Stimulated activated CD4-positive, alpha-beta T cell treated with anti-CD3 and anti-CD28 coated beads, Interleukin-4, amount 100 ng/mL, for 4 hours (primary cell): ENCODE results near the gene GTSF1L.
"Not testable (repeated sequence)": the region's sequence is repeated elsewhere in the genome, so short reads cannot be mapped to it uniquely, and the experiment has no call there.

ENCODE experiments used
- DNase-seq, 2 experiments: peaks; one replicate each; pipeline ENCODE4 v3.0.0-alpha.2; 2020

Gene GTSF1L

DNA sequence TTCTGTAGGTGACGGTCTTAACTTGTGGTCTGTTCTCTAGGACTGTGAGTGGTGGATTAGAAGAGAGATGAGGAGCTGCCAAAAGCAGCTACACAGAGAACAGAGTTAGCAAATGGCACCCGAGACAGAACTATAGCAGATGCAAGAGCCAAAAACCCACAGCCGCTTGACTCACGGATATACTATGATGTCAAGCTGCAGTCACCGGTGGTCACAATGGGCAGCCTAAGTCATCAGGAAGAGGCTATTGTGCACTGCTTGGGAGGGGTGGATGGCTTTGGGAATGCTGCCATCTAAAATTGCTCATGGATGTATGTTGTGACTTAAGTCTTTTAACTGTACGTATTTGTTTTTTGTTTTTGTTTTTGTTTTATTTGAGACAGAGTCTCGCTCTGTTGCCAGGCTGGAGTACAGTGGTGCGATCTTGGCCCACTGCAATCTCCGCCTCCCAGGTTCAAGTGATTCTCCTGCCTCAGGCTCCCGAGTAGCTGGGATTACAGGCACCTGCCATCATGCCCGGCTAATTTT lies at the start of gene GTSF1L:
Gene GTSF1L, minus strand, starts transcription at position 192 of the 528 bp plus-strand sequence. CDS start 308 bp downstream, outside the sequence.
- no peak for DNase-seq

DNA sequence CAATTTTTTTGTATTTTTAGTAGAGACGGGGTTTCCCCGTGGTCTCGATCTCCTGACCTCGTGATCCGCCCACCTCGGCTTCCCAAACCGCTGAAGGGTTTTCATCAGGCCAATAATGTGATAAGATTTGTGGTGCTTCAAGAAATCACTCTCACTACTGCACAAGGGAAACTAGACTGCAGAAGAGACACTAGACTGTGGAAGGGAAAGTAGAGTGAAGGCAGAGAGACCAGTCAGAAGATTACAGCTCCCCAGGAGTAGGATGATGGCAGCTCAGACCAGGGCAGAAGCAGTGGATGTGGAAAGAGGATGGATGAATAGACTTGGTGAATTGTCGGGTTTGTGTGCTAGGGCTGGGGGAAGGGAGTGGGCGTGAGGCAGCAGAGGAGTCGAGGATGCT lies 48.0 kb upstream of the GTSF1L start:
- no peak for DNase-seq

DNA sequence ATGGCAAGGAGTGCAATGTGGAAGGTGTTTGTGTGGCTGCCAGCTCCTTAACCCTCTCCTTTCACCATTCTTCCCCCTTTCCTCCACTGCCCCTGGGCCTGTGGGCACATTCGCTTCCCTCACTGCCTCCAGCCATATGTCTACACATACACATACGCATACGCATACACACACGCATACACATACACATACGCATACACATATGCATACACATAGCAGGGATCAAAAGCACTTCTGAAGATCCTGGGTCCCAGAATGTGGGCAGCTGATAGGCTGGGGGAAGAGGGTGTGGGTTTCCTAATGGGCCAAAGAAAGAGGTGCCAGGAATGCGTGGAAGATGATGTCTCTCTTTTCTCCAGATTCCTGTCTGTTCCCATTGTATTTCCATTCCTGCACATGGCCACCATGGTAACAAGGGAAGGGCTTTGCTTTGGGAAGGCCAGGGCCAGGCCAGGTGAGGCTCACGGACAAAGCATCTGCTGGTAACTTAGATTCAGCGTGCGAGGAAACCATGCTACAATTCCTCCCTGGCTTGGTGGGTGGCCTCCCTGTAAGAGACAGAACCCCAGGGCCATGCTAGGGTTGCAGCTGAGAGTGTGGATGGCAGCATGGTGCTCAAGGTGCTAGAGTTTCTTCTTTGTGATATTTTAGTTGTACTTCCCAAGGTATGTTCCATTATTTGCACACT lies 44.8 kb upstream of the GTSF1L start:
- no peak for DNase-seq

DNA sequence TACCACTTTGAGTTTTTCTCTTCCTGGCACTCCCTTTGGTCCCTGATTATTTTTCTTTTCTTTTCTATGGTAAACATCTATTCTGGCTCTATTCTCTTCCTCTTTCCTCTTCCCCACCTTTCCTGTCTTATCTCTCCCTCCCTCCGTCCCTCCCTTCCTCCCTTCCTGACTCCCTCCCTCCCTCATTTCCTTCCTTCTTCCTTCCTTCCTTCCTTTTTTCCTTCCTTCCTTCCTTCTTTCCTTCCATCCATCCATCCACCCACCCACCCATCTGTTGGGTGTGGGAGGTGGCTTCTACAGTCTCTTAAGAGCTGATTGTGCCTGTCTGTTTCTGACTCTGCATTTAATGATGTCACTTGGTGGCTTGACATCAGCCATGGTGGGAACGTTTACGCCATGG lies 43.5 kb upstream of the GTSF1L start:
- DNase-seq, result no peak

DNA sequence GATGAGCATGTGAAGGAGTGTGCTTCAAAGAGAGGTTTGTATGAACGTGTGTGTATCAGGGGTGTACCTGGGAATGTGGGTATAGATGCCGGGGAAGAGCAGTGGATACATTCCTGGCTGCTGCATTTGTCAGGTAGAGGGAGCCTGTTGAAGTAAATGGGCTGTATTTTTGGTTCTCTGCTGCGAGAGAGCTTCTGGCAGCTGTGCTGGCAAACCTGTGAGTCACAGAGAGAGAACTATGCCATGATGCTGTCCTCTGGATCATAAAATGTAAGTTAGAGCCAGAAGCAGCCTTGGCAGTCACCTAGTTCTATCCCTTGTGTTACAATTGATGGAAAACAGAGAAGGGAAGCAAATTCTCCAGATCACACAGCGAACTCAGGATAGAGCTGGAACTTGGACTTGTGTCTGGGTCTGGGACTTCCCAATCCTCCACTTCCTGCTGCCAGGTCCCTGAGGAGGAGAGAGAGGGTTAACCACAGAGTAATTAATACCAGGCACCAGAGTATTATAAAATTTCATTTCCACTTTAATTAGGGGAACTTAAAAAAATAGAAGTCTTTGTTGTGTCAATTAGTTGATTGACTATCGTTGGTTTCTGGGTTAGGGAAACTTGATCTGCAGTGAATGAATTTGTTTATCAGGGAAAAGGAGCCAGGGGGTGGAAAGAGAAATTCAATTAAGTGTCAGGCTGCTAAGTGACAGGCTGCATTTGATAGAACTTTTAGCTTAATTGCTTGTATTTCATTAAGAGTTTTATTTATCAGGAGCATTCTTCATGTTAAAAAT lies 41.1 kb upstream of the GTSF1L start:
- no peak for DNase-seq

DNA sequence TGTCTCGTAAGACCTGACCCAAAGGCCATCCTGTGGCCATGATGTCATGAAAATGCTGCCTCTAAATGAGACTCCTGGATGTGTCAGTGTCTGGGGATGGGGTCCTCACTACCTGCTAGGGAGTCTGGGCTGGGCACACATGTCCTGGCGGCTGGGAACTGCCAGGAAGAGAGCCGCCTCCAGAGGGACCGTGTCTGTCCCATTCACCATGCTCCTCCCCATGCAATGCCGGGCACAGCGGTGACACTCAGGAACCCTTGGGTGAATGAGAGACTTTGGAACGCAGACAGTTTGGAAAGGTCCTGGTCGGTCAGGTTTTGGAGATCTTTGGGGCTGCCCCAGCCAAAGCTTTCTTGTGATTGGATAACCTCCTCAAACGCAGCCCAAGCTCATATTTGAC lies 40.1 kb upstream of the GTSF1L start:
- no peak for DNase-seq

DNA sequence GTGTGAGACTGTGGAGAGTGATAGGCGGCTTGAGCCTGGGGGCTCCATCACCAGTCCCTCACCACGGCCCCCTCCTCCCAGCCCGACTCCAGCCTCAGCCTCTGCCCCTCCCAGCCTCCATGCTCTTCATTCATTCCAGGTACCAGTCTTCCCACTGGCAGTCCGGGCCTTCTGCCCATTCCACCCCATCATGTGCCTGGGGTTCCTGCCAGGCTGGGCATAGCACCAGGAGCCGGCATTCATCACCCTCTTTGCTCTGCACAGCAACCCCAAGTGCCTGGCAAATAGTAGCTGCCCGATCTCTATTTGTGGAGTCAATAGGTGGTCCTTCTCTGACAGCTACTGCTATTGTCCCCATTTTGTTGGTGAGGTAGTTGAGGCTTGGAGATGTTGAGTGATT lies 39.6 kb upstream of the GTSF1L start:
- no peak for DNase-seq

DNA sequence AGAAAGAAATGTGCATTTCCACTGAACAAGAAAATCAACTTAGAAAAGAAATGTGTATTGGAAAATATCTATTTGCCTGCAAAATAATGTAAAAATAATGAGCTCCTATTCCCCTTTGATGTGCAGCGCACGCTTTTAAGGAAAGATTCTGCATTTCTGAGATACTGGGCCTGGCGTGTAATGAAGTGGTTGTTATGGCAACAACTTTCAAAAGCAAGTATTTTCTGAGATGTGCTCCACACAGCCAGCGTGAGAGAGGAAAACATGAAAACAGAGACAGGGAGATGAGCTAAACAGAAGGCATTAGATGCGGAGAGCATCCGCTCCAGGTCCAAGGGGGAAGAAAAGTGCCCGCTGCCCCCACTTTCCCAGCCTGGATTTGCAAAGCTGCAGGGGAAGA lies 39.1 kb upstream of the GTSF1L start:
- no peak for DNase-seq

DNA sequence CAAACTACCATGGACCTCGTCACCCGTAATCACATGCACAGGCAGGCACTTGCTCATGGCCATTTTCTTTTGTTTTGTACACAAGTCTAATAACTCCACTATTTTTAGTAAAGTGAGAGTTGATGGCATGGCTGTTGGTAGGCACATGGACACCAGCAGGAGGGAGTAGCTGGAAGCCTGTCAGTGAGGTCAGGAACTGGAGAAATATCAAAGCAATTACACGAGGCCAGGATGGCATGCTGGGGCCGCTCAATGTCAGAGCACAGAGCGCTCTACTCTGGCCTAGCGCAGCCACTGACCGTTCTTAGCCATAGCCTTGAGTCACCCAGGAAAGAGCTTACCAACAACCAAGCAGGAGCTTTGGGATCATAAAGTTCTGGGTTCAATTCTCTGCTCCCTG lies 36.1 kb upstream of the GTSF1L start:
- DNase-seq, result no peak

DNA sequence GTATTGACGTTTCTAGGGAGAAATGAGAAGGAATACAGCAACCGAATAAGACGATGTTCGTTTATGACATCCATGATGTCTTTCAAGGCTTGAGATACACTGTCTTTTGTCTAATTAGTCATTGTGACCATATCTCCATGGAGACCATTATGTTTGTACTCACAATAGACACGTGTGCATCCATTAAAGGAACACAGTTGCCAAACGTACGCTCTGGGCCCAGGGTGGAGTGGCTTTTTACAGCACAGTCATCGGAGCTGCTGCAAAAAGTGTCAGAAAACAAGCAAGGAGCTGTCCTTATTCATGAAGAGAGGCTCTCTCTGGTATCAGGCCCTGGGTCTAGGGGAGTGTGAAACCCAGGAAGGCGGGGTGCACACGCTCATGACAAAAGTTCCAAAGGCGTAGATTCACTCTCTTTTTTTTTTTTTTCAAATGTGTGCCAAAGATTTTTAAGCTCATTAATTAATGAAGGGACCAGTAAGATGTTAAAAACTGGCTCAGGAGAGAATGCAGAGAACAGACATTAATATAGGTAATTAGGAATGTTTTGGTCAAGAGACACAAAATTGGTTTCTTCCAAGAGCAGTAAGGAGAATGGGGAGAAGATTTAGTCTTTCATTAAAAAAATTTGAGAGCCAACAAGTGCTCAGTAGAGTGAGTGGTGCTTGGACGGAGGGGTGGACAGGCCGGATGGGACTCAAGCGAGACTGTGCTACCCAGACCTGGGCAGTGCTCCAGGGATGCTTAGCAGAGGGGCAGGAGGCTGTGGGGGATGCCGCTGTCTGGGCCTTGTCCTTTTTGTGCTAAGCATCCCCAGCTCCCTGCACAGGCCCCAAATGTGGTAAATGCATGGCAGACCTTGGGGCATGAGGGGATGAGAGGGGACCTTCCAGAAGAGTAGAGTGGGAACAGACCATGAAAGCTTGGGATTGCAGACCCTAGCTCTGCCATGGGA lies 34.9 kb upstream of the GTSF1L start:
- DNase-seq, result no peak

DNA sequence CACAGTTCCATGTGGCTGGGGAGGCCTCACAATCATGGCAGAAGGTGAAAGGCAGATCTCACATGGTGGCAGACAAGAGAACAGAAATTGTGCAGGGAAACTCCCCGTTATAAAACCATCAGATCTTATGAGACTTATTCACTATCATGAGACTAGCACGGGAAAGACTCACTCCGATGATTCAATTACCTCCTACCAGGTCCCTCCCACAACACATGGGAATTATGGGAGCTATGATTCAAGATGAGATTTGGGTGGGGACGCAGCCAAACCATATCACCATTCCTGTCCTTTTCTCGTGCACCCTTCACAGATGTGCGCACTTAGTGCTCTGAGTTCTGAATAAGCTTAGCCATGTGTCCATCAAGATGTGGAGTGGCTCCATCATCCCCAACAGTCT lies 31.1 kb upstream of the GTSF1L start:
- DNase-seq, result not testable (repeated sequence)

DNA sequence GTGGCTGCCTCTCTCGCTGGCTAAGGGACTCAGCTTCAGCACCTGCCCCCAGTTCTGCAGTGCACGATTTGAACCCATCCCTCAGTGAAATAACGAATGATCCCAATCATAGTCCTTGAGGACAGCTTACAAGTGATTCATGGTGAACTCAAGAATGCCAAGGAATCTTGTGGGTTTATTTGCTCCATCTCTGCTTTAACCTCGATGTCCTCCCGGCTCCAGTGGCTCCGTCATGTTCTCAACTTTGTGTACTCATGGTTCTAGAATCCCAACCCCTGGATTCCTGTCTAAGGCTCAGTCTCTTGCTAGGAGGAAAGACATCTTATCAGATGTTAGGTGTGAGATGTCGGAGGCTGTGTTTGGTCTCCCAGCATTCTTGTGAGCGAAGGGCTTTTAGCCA lies 29.0 kb upstream of the GTSF1L start:
- DNase-seq, result no peak

DNA sequence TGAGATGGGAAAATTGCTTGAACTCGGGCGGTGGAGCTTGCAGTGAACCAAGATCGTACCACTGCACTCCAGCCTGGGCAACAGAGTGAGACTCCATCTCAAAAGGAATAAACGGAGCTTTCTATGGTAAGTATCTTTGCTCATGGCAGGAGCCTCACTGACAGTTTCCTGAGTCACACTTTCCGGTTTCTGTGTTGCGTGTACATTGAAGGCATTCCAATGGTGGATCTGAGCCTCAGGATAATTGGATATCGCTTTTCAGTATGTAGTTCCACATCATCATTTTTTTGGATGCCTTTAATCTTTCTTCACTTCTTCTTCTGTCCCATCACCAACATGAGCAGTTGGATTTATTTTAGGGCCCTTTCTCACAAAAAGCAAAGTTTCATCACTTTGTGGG lies 28.6 kb upstream of the GTSF1L start:
- no peak for DNase-seq

DNA sequence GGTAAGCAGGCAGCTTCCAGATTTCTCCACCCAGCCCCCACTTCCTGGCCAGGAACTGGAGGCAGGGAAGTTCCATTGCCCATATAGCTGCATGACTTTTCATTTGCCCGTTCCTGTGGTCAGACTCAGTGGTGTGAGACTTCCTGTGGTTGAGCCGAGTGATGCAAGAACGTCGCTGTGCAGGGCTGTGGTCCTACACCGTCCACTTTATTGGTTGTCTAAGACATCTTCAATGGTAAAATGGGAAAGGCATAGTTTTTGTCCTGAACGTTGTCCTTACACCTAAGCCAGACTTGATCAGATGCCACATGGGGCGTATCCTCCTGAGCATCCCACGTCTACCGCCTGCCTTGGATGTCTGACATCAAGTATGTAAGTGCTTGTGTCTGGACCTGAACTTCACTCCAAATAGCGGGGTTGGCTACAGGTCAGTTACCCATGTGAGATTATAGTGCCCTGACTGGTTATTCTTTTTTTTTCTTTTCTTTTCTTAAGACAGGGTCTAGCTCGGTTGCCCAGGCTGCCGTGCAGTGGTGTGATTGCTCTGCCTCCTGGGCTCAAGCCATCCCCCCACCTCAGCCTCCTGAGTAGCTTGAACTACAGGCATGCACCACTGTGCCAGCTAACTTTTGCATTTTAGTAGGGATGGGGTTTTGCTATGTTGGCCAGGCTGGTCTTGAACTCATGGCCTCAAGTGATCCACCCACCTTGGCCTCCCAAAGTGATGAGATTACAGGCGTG lies 25.9 kb upstream of the GTSF1L start:
- no peak for DNase-seq

DNA sequence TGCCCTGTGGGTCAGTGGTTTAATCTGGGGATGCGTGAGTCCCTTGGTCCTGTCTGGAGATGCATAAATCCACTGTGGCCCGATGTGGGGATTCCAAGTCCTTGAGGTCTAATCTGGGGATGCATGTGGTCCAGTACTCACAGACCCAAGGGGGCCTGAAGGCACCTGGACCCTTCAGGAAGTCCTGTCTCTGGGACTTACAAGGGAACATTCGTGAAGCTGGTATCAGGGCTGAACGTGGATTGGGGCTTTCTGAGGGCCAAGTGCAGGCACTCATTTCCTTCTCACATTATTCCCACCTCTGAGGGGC lies 25.2 kb upstream of the GTSF1L start:
- DNase-seq, result no peak

DNA sequence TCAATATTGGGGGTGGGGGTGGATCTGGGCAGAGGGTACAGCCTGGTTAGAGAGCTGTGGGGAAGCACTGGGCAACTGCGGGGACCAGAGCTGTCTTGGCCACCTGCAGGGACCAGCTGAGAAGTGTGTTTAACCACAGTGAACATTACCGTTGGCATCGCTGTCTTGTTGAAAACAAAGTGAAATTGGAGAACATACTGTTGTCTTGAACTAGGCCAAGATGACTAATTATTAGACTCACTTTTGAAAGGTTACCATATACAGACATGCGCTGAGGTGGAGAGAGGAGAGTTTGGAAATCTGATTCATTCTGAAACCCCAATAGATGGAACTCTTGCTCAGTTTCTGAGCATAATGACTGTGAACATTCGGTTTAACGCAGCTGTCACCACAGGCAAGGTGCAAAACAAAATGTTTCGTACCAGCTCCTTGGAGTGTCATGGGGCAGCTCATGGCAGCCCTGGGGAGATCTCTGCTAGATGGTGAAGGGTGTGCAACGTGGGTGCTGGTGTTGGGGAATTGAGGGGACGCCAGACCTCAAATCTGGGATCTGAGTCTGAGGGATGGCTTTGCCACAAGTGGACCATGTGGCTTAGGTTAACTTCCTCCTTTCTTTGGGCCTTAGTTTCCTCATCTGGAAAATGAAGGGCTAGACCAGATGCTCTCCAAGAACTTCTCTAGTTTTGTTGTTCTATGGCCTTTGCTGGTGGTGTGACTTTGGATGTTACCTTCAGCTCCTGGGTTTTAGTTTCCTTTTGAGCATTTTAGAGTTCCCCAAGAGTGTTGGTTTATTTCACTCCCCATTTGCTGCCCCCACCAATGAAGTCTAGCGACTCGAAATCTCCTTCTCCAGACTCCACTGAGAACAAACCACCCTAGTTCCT lies 24.6 kb upstream of the GTSF1L start:
- peak; percentile 29 to 43 for DNase-seq

DNA sequence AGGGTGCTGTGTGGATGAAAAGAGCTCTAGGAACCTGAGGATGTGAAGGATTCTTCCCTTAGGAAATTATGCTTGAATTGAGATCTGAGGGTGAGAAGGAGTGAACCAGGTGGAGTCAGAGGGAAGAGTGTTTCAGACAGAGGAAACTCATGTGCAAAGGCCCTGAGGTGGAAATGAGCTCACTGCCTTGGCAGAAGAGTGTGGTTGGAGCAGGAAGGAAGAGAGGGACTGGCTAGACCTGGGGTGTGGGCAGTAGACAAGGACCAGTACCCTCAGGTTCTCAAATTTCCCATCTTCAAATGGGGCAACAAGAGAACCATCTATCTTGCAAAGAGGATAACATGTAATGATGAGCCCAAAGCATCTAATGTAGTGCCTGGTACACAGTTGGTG lies 24.0 kb upstream of the GTSF1L start:
- DNase-seq, result no peak

DNA sequence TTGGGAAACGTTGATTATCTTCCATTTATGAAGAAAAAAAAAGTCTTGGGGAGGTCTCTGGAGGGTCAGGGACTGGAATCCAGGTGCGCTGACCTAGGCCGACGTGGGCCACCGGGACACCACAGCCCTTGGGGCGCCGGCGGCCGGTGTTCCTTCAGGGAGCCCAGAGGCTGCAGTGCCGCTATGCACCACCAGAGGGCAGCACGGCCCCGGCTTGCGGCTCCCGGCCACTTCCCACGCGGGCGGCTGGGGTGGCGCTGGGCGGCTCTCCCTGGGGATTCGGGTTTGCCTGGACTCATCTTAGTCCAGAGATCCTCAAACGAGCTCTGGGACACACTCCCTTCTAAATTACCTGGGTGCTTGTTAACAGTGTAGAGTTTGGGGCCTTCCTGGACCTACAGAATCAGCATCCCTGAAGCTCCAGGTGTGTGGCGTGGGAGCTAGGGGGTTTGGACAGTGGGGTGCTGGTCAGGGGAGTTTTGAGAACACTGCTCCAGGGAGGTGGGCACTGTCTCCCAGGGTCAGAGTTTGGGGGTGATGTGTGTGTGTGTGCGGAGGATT lies 23.0 kb upstream of the GTSF1L start:
- DNase-seq, result peak; percentile 66 to 90

DNA sequence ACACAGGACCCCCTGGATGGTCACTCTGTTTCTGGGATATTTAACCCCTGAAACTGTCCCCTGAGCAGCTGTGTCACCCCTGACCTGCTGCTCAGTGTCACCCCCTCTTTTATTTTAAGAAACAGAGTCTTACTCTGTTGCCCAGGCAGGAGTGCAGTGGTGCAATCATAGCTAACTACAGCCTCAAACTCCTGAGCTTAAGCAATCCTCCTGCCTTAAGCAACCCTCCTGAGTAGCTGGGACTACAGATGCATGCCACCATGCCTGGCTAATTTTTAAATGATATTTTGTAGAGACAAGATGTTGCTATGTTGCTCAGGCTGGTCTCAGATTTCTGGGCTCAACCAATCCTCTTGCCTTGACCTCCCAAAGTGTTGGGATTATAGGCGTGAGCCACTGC lies 21.5 kb upstream of the GTSF1L start:
- no peak for DNase-seq

DNA sequence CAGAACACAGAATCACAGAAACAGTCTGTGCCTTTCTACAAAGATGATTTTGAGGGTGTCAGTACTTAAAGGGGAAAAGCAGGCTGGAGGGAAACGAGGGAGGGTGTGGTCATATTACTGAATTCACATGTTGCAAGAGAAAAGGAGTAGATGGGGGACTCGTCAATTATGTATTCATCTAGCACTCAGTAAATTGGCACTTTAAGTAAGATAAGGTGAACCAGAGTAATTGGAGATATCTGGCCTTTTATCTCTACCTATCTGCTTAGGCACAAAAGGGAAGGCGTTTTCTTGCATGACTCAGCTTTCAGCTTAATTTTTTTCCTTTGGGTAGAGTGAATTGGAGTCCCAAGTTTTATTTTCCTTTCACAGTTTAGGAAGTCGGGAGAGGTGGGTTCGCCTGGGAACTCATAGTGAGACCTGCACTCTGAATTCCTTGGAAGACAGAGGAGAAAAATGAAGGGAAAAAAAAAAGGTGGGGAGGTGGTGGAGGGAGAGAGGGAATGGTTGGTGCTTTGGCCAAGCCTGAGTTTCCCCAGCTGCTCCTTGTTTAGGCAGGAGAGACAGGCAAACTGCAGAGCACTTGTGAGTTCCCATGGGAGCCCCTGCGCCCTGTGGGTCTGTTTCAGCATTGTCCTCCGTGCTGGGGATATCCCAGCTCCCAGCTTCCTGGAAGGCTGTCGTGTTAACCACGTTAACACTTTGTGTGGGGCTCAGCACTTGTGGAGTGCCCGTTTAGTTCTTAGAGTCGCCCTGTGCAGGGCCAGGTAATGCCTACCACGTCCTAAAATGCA lies 19.7 kb upstream of the GTSF1L start:
- no peak for DNase-seq
